GM20000 (cell line): ENCODE measurements around the gene LONP1.

Experiments
- DNase-seq: peaks from one replicate; pipeline ENCODE4 v3.0.0; 2012; ENCODE audit warnings: low spot score
- TF ChIP-seq, protein P1 (sequence below): IDR thresholded peaks from 2 replicates; pipeline ENCODE4 v1.5.1; 2012; ENCODE audit warnings: mild to moderate bottlenecking, control low read depth; ENCODE audit errors: extremely low read depth, missing control alignments

LONP1 gene

DNA sequence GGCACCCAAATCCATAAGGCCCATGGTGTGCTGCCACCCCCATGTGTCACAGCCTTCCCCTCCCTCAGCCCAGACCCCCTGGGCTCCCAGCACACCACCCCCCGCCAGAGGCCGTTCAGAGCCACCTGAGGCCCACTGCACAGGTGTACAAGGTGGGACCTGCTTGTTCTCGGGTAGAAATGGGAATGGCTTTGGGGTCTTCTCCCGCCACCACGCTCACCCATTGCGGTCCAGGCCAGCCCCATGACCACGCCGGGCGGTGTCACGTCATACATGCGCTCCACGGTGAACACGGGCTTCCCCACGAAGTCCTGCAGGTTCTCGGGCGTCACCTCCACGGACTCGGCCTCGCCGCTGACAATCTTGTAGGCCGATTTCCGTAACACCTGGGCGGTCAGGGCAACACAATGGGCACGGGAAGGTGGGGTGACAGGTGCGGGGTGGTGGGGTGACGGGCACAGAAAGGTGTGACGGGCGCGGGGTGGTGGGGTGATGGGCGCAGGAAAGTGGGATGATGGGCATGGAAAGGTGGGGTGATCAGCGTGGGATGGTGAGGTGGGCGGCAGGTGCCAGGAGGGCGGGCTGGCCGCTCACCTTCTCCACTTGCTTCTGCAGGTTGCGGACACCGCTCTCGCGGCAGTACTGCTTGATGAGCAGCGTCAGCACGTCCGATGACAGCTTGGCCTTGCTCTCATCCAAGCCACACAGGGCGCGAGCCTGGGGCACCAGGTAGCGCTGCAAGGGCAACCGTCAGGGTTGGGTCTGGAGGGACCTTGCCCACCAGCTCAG lies 25.6 kb downstream of the LONP1 start:
- TF ChIP-seq, protein P1, sequence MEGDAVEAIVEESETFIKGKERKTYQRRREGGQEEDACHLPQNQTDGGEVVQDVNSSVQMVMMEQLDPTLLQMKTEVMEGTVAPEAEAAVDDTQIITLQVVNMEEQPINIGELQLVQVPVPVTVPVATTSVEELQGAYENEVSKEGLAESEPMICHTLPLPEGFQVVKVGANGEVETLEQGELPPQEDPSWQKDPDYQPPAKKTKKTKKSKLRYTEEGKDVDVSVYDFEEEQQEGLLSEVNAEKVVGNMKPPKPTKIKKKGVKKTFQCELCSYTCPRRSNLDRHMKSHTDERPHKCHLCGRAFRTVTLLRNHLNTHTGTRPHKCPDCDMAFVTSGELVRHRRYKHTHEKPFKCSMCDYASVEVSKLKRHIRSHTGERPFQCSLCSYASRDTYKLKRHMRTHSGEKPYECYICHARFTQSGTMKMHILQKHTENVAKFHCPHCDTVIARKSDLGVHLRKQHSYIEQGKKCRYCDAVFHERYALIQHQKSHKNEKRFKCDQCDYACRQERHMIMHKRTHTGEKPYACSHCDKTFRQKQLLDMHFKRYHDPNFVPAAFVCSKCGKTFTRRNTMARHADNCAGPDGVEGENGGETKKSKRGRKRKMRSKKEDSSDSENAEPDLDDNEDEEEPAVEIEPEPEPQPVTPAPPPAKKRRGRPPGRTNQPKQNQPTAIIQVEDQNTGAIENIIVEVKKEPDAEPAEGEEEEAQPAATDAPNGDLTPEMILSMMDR = no peak
- DNase-seq = no peak

DNA sequence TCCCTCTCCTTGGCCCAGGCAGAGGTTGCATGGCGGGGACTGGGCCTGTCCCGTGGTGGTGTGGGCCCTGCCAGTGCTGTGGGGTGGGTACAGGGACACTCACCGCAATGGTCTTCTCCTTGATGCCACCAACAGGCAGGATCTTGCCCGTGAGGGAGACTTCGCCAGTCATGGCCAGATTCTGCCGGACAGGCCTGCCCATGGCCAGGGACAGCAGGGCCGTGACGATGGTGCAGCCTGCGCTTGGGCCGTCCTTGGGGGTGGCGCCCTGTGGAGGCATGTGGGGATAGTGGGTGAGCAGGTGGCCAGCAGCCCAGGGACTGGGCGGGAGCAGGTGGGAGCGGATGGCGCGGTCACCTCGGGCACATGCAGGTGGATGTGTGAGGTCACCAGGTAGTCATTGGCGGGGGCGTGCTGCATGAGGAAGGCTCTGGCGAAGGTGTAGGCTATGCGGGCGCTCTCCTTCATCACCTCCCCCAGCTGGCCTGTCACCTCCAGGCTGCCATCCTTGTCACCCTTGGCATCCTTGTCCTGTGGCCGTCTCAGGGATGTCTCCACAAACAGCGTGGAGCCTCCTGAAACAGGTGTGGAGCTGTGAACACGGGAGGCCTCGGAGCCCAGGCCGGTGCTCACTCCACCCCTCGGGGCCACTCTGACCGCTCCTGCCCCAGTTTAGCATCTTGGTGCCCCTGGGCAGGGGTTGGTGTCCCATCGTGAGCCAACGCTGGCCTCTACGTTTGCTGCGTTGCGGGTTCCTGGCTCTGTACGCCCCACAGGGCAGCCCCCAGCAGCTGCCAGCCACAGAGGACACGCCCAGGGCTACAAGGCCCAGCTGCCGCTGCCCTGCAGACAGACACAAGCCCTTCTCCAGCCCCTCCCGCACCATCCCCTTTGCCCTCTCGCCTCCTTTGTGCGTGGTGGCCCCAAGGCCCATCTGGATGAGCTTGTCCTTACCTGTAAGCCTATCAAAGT lies 26.5 kb downstream of the LONP1 start:
- TF ChIP-seq, protein P1 = no peak
- no peak for DNase-seq

DNA sequence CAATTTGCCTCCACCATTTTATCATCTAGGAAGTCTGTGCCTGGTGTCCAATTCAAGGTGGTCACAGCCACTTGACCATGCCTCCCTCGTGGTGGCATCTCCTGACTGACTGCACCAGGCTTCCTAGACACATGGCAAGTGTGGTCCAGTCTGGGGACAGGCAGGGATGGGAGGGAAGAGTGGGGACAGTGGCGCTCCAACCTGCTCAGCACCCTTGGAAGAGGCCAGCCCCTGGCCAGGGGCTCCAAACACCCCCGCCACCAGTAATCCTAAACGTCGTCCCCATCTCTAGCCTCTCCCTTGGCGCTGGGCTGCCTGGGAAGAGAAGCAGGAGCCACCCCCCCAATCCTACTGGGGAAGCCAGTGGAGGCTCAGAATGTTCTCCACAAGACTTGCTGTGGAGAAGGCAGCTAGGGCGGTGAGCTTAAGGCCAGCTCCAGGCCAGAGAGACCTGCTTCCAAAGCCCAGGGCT lies 27.2 kb downstream of the LONP1 start:
- TF ChIP-seq, protein P1 = no peak
- no peak for DNase-seq

DNA sequence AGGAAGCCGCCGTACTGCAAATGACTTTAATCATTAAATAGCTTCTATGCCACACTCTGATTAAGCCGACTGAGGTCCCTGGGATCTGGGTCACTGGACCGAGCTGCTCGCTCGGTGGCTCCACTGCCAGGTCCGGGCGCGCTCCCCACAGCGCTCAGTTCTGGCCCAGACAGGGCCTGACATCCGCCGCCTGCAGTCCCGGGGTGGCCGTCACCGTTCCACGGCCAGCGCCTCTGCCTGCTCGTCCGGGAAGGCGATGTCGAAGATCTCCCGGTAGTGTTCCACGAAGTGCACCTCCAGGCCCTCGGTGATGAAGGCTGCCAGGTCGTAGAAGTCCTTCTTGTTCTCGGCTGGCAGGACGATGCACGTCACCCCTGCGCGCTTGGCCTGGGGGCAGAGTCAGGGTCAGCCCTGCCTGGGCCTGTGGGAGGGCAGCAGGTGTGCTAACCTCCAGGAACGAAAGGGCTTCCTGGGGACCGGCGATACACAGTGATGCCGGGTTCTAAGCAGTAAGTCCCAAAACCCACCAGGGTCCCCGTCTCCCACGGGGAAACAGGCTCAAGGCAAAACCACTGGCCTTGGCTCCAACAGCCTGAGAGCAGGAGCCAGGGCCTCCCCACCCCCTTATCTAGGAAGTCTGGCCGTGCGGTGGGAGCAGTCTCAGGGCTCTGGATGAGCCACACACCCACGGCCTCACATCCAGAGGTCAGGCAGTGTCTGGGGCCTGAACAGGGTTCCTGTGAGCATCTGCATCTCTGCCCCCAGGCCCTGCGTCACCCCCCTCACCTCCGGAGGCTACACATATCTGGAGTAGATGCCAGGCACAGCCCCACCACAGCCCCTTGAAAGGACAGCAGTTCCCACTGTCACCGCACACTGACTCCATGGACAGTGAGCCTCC lies 27.9 kb downstream of the LONP1 start:
- DNase-seq = no peak
- TF ChIP-seq, protein P1 = no peak

DNA sequence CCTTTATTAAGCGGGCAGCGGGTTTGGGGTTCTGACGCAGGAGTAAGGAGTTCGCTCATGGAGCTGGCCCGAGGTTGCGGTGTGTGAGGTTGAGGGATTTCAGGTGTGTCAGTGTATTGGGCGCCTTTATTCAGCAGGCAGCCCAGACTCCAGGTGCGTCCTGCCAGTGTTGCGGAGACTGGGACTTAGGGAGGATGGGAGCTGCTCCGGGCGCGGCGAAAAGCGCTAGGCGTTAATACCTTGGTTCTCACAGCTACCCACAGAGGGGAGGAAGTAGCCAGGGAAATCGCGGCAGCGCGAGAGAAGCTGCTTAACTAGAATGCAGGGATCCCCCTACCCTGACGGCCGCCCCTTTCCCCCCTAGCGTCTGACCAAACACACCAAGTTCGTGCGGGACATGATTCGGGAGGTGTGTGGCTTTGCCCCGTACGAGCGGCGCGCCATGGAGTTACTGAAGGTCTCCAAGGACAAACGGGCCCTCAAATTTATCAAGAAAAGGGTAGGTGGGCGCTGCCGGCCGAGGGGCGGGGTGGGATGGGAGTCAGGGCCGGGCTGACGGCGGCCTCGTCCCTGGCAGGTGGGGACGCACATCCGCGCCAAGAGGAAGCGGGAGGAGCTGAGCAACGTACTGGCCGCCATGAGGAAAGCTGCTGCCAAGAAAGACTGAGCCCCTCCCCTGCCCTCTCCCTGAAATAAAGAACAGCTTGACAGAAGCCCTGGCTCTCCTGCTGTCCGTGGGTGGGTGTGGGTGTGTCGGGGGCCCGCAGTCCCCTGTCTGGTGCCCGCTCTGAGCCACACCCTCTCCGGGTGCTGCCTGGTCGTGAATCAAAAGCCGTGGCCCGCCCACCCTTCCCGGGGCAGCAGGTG lies 28.8 kb downstream of the LONP1 start:
- DNase-seq = no peak

More for the DNA sequence above, 28.8 kb downstream of the LONP1 start:
- TF ChIP-seq, protein P1 = no peak
